H1 (cell line): ENCODE data around the gene CRYBB1. TPM values are rescaled to one million over a fixed set of nuclear protein-coding genes. Genes with fewer than 3 reads are reported as not detected.

Source experiments
- ASH2L ChIP-seq: fragments of 200-600, 300-600 bp; sonication (generic); IDR thresholded peaks from one replicate; pipeline ENCODE4 v1.7.1; 2017; ENCODE audit warnings: low read length
- polyA plus RNA-seq, 7 experiments: library from polyadenylated mRNA; depleted of rRNA in 3 of 7; stranded (reverse) in 5 of 7; unstranded in 2 of 7; fragments of >200 nt in 5 of 7; fragments of 200-250 nt in 2 of 7; gene quantifications; 1 replicate in 5 of 7; 2 replicates in 1 of 7; 4 replicates in 1 of 7; pipeline versions ENCODE4 v1.2.1 to v1.2.3, GENCODE V29; 2011 to 2013; ENCODE audit warnings: missing spikeins in 2 of 7, mixed read lengths in 2 of 7
- total RNA-seq: library from RNA; stranded (reverse); fragmentation: NEBNext Ultra II Directional; extraction: Animal tissue kit (Norgen Biotek cat#: 25700); gene quantifications from 2 replicates; pipeline ENCODE4 v1.2.1, GENCODE V29; 2021
- TF ChIP-seq, protein P1 (sequence below): IDR thresholded peaks from 2 replicates; pipeline ENCODE4 v1.6.1; 2012; ENCODE audit warnings: low read length, inconsistent platforms
- TF ChIP-seq, protein P2 (sequence below): IDR thresholded peaks from 2 replicates; pipeline ENCODE4 v1.6.1; 2012; ENCODE audit warnings: inconsistent platforms

The CRYBB1 gene
- total and polyA plus RNA-seq, 2 of the 8 experiments (the other 6 are each of a cell fraction or from before 2014, with no cell fraction given), result 1.7 to 6.0 TPM

DNA sequence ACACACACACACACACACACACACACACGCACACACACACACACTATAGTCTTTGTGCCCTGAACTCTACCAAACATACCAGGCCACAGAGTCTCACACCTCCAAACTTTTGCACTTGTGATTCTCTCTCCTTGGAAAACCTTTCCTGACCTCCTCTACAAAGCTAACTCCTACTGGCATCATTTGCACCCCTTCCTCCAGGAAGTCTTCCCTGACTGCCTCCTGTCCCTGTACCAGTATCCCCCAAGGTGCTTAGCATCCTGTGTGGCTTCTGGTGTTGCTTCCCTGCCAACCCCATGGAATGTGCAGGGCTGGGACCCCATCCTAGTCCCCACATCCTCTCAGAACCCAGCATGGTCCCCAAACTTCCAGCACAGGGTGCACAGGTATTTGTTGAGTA, 36.8 kb downstream of the CRYBB1 start (continued):
- TF ChIP-seq, protein P1, sequence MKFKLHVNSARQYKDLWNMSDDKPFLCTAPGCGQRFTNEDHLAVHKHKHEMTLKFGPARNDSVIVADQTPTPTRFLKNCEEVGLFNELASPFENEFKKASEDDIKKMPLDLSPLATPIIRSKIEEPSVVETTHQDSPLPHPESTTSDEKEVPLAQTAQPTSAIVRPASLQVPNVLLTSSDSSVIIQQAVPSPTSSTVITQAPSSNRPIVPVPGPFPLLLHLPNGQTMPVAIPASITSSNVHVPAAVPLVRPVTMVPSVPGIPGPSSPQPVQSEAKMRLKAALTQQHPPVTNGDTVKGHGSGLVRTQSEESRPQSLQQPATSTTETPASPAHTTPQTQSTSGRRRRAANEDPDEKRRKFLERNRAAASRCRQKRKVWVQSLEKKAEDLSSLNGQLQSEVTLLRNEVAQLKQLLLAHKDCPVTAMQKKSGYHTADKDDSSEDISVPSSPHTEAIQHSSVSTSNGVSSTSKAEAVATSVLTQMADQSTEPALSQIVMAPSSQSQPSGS, result no peak
- TF ChIP-seq ASH2L, result no peak
- TF ChIP-seq, protein P2, sequence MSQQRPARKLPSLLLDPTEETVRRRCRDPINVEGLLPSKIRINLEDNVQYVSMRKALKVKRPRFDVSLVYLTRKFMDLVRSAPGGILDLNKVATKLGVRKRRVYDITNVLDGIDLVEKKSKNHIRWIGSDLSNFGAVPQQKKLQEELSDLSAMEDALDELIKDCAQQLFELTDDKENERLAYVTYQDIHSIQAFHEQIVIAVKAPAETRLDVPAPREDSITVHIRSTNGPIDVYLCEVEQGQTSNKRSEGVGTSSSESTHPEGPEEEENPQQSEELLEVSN, result no peak
